Prostate gland (tissue), 2 donors: Measurements from ENCODE around the gene NUFIP1.

Experiments used
- POLR2AphosphoS5 ChIP-seq: sonication (generic); formaldehyde crosslinking; IDR thresholded peaks from one replicate; pipeline ENCODE4 v1.6.1; 2017; ENCODE audit warnings: antibody characterized with exemption
- TF ChIP-seq, protein P1 (sequence below), 4 experiments: fragments of 200-600 bp in 2 of 4; fragments of 450-650 bp in 2 of 4; sonication (generic) in 2 of 4; IDR thresholded peaks; 1 replicate in 3 of 4; 2 replicates in 1 of 4; pipeline ENCODE4 v1.5.1; 2016 to 2019; ENCODE audit warnings: antibody characterized with exemption in 4 of 4, mild to moderate bottlenecking in 2 of 4, moderate library complexity in 2 of 4

DNA sequence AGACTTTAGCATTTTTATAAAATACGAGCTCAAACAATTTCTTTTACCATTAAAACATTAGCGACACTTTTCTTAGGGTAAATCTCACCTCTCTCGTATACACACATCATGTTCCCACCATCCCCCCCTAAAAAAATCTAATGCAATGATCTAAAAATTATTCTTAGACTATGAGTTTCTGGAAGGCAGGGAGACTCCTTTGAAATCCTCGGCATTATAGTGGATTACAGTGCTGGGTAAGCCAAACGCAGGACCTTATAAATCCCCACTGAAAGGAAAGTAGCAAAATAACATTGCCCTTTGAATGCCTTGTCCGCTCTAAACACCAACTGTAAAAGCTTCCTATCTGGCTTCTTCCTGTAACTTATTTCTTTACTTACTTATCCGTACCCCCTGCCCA is 35.0 kb downstream of the NUFIP1 start:
- TF ChIP-seq, protein P1, sequence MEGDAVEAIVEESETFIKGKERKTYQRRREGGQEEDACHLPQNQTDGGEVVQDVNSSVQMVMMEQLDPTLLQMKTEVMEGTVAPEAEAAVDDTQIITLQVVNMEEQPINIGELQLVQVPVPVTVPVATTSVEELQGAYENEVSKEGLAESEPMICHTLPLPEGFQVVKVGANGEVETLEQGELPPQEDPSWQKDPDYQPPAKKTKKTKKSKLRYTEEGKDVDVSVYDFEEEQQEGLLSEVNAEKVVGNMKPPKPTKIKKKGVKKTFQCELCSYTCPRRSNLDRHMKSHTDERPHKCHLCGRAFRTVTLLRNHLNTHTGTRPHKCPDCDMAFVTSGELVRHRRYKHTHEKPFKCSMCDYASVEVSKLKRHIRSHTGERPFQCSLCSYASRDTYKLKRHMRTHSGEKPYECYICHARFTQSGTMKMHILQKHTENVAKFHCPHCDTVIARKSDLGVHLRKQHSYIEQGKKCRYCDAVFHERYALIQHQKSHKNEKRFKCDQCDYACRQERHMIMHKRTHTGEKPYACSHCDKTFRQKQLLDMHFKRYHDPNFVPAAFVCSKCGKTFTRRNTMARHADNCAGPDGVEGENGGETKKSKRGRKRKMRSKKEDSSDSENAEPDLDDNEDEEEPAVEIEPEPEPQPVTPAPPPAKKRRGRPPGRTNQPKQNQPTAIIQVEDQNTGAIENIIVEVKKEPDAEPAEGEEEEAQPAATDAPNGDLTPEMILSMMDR (IDR thresholded peaks at IDR 0.05), result no peak
- no peak for TF ChIP-seq POLR2AphosphoS5
